Osteocyte (in vitro differentiated cells): Measurements from ENCODE around the gene USP21. TPM values are rescaled to one million over a fixed set of nuclear protein-coding genes. Genes with fewer than 3 reads are reported as not detected.

ENCODE experiments used
- DNase-seq: peaks from one replicate; pipeline ENCODE4 v3.0.0; 2021; ENCODE audit warnings: mixed read lengths; ENCODE audit not compliant: unreplicated experiment; ENCODE audit errors: extremely low spot score
- H3K27ac Mint-ChIP-seq: one replicate; pipeline ENCODE4 v1.8.0; 2021; ENCODE audit warnings: mild to moderate bottlenecking, mixed read lengths; ENCODE audit not compliant: unreplicated experiment
- H3K27me3 Mint-ChIP-seq: one replicate; pipeline ENCODE4 v1.8.0; 2021; ENCODE audit warnings: mixed read lengths; ENCODE audit not compliant: unreplicated experiment
- H3K36me3 Mint-ChIP-seq: one replicate; pipeline ENCODE4 v1.8.0; 2021; ENCODE audit warnings: mixed read lengths; ENCODE audit not compliant: unreplicated experiment
- H3K4me1 Mint-ChIP-seq: one replicate; pipeline ENCODE4 v1.8.0; 2021; ENCODE audit warnings: mixed read lengths; ENCODE audit not compliant: unreplicated experiment
- H3K4me3 Mint-ChIP-seq: one replicate; pipeline ENCODE4 v1.8.0; 2021; ENCODE audit warnings: mild to moderate bottlenecking, moderate library complexity, mixed read lengths; ENCODE audit not compliant: unreplicated experiment
- H3K9me3 Mint-ChIP-seq: one replicate; pipeline ENCODE4 v1.8.0; 2021; ENCODE audit warnings: mixed read lengths; ENCODE audit not compliant: unreplicated experiment
- total RNA-seq: library from RNA; stranded (reverse); gene quantifications from 2 replicates; pipeline ENCODE4 v1.2.1, GENCODE V29; 2021
- TF ChIP-seq, protein P1 (sequence below): fragments of 200-600 bp; sonication (generic); IDR thresholded peaks from 2 replicates; pipeline ENCODE4 v1.5.0; 2021; ENCODE audit warnings: antibody characterized with exemption, mild to moderate bottlenecking, moderate library complexity

The USP21 gene
- total RNA-seq, 1 donor from 2014 or later: 27.5 TPM

DNA sequence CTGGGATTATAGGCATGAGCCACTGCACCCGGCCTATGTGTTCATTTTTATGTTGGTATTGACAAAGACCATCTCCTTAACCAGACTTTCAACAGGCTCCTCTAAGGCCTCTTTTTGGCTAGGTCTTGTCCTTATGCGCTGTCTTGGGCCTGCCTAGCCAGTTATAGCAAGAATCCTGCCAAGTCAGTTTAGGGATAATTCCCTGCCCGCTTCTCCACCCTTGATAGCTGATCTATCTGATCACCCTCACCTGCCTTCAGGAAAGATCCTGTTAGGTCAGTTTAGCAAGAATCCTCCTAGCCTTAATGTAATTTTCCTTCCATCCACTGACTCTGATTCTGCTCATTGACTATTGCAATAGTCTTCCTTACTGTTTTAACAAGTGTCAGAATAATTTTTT, 20.4 kb downstream of the USP21 start:
- peaks cover 1% of the 10 kb centered on the region for H3K36me3 Mint-ChIP-seq
- no peak overlapping the region for H3K27ac Mint-ChIP-seq
- no peak overlapping the region for H3K4me3 Mint-ChIP-seq
- no peaks in the 10 kb centered on the region for H3K9me3 Mint-ChIP-seq
- peaks cover 32% of the 10 kb centered on the region for H3K4me1 Mint-ChIP-seq
- TF ChIP-seq, protein P1, sequence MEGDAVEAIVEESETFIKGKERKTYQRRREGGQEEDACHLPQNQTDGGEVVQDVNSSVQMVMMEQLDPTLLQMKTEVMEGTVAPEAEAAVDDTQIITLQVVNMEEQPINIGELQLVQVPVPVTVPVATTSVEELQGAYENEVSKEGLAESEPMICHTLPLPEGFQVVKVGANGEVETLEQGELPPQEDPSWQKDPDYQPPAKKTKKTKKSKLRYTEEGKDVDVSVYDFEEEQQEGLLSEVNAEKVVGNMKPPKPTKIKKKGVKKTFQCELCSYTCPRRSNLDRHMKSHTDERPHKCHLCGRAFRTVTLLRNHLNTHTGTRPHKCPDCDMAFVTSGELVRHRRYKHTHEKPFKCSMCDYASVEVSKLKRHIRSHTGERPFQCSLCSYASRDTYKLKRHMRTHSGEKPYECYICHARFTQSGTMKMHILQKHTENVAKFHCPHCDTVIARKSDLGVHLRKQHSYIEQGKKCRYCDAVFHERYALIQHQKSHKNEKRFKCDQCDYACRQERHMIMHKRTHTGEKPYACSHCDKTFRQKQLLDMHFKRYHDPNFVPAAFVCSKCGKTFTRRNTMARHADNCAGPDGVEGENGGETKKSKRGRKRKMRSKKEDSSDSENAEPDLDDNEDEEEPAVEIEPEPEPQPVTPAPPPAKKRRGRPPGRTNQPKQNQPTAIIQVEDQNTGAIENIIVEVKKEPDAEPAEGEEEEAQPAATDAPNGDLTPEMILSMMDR: no peak
- DNase-seq: no peak
- no peaks in the 10 kb centered on the region for H3K27me3 Mint-ChIP-seq

GRCh38 chr1:161180639-161181038, 21.3 kb downstream of the USP21 start:
- Mint-ChIP-seq H3K9me3 (no peaks in the 10 kb centered on the region), H3K27ac (no peak overlapping the region), H3K27me3 (no peaks in the 10 kb centered on the region), H3K4me3 (no peak overlapping the region), H3K36me3 (no peaks in the 10 kb centered on the region), H3K4me1 (peaks cover 36% of the 10 kb centered on the region)
- no peak for DNase-seq
- TF ChIP-seq, protein P1: peak; percentile 38

GRCh38 chr1:161182214-161182613, 22.9 kb downstream of the USP21 start:
- Mint-ChIP-seq H3K4me3 (no peak overlapping the region), H3K27ac (peak overlapping the region; percentile 1), H3K27me3 (no peaks in the 10 kb centered on the region), H3K36me3 (no peaks in the 10 kb centered on the region), H3K4me1 (peaks cover 26% of the 10 kb centered on the region), H3K9me3 (no peaks in the 10 kb centered on the region)
- no peak for DNase-seq
- TF ChIP-seq, protein P1: no peak

- TF ChIP-seq, protein P1: no peak
- H3K36me3 Mint-ChIP-seq: no peaks in the 10 kb centered on the region
- H3K27me3 Mint-ChIP-seq: no peaks in the 10 kb centered on the region
- H3K4me3 Mint-ChIP-seq: no peak overlapping the region
- no peak overlapping the region for H3K27ac Mint-ChIP-seq
- peaks cover 16% of the 10 kb centered on the region for H3K4me1 Mint-ChIP-seq
- H3K9me3 Mint-ChIP-seq: no peaks in the 10 kb centered on the region
- no peak for DNase-seq
Observed at GRCh38 chr1:161185282-161185682, 26.0 kb downstream of the USP21 start.

- no peak for DNase-seq
- Mint-ChIP-seq H3K4me3 (no peak overlapping the region), H3K27ac (no peak overlapping the region)
Observed at GRCh38 chr1:161185732-161186311, 26.5 kb downstream of the USP21 start.

More at GRCh38 chr1:161185732-161186311, 26.5 kb downstream of the USP21 start:
- Mint-ChIP-seq H3K36me3 (no peaks in the 10 kb centered on the region), H3K4me1 (peaks cover 16% of the 10 kb centered on the region), H3K27me3 (no peaks in the 10 kb centered on the region), H3K9me3 (no peaks in the 10 kb centered on the region)
- TF ChIP-seq, protein P1: no peak
